Neural progenitor cell (in vitro differentiated cells): ENCODE data around the gene NTRK3.

Source experiments
- CTCF ChIP-seq: fragments of 200-600 bp; sonication (generic); IDR thresholded peaks from 2 replicates; pipeline ENCODE4 v1.5.1; 2017; ENCODE audit warnings: antibody characterized with exemption, mild to moderate bottlenecking
- EZH2 ChIP-seq: fragments of 200-600 bp; sonication (generic); IDR thresholded peaks from 2 replicates; pipeline ENCODE4 v1.6.1; 2017; ENCODE audit warnings: antibody characterized with exemption, mild to moderate bottlenecking, moderate library complexity
- EZH2phosphoT487 ChIP-seq: fragments of 200-600 bp; sonication (generic); IDR thresholded peaks from 2 replicates; pipeline ENCODE4 v1.6.1; 2017; ENCODE audit warnings: antibody characterized with exemption

- TF ChIP-seq CTCF (no peak), EZH2phosphoT487 (no peak), EZH2 (no peak)
Observed at GRCh38 chr15:87881026-87881425, 375.5 kb downstream of the NTRK3 start.
